Liver (tissue), 3 donors: ENCODE measurements around the gene PTER.

Experiments
- CTCF ChIP-seq: fragments of 150-350 bp; IDR thresholded peaks from 2 replicates; pipeline ENCODE4 v1.5.1; 2017; ENCODE audit warnings: improper control_type of control experiment, low read depth, low read length; ENCODE audit not compliant: missing input control
- EGR1 ChIP-seq, 2 donors: IDR thresholded peaks; 2 replicates each; pipeline ENCODE4 v1.6.1; 2016 to 2018; ENCODE audit warnings: antibody characterized with exemption in 2 of 2, low read depth in 2 of 2
- GABPA ChIP-seq, 2 donors: IDR thresholded peaks in 1 of 2; conservative IDR thresholded peaks in 1 of 2; 2 replicates each; pipeline ENCODE4 v1.6.1; 2016; ENCODE audit warnings: antibody characterized with exemption in 2 of 2, mild to moderate bottlenecking in 1 of 2, moderate library complexity in 1 of 2
- JUND ChIP-seq, 2 donors: IDR thresholded peaks; 2 replicates each; pipeline ENCODE4 v1.6.1; 2016; ENCODE audit warnings: antibody characterized with exemption in 2 of 2
- NR2F2 ChIP-seq: IDR thresholded peaks from 2 replicates; pipeline ENCODE4 v1.6.1; 2016; ENCODE audit warnings: antibody characterized with exemption
- RAD21 ChIP-seq, 2 donors: IDR thresholded peaks; 2 replicates each; pipeline ENCODE4 v1.6.1; 2016; ENCODE audit warnings: antibody characterized with exemption in 2 of 2, mild to moderate bottlenecking in 2 of 2
- RXRA ChIP-seq, 2 donors: IDR thresholded peaks; 2 replicates each; pipeline ENCODE4 v1.6.1; 2017 to 2018; ENCODE audit warnings: antibody characterized with exemption in 2 of 2, mild to moderate bottlenecking in 1 of 2
- YY1 ChIP-seq: IDR thresholded peaks from 2 replicates; pipeline ENCODE4 v1.6.1; 2016; ENCODE audit warnings: antibody characterized with exemption, mild to moderate bottlenecking
- ZBTB33 ChIP-seq: IDR thresholded peaks from 2 replicates; pipeline ENCODE4 v1.6.1; 2016; ENCODE audit warnings: antibody characterized with exemption
- TF ChIP-seq, protein P1 (sequence below): IDR thresholded peaks from 2 replicates; pipeline ENCODE4 v1.6.1; 2016; ENCODE audit warnings: antibody characterized with exemption
- TF ChIP-seq, protein P2 (sequence below): IDR thresholded peaks from 2 replicates; pipeline ENCODE4 v1.6.1; 2016; ENCODE audit warnings: antibody characterized with exemption, mild to moderate bottlenecking
- donor health status: healthy.
- donor health status: healthy.

GRCh38 chr10:16472828-16473227, 36.0 kb downstream of the PTER start:
- TF ChIP-seq CTCF: no peak
- TF ChIP-seq YY1: no peak
- TF ChIP-seq, protein P1, sequence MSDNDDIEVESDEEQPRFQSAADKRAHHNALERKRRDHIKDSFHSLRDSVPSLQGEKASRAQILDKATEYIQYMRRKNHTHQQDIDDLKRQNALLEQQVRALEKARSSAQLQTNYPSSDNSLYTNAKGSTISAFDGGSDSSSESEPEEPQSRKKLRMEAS: no peak
- TF ChIP-seq EGR1 (IDR thresholded peaks at IDR 0.05; ENCODE audit: low read depth in 2 of 2): no peak
- TF ChIP-seq, protein P2, sequence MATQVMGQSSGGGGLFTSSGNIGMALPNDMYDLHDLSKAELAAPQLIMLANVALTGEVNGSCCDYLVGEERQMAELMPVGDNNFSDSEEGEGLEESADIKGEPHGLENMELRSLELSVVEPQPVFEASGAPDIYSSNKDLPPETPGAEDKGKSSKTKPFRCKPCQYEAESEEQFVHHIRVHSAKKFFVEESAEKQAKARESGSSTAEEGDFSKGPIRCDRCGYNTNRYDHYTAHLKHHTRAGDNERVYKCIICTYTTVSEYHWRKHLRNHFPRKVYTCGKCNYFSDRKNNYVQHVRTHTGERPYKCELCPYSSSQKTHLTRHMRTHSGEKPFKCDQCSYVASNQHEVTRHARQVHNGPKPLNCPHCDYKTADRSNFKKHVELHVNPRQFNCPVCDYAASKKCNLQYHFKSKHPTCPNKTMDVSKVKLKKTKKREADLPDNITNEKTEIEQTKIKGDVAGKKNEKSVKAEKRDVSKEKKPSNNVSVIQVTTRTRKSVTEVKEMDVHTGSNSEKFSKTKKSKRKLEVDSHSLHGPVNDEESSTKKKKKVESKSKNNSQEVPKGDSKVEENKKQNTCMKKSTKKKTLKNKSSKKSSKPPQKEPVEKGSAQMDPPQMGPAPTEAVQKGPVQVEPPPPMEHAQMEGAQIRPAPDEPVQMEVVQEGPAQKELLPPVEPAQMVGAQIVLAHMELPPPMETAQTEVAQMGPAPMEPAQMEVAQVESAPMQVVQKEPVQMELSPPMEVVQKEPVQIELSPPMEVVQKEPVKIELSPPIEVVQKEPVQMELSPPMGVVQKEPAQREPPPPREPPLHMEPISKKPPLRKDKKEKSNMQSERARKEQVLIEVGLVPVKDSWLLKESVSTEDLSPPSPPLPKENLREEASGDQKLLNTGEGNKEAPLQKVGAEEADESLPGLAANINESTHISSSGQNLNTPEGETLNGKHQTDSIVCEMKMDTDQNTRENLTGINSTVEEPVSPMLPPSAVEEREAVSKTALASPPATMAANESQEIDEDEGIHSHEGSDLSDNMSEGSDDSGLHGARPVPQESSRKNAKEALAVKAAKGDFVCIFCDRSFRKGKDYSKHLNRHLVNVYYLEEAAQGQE: no peak
- no peak for TF ChIP-seq GABPA (IDR thresholded peaks at IDR 0.05 in 1 of 2, conservative IDR thresholded peaks at IDR 0.05 in 1 of 2)
- TF ChIP-seq ZBTB33: no peak
- TF ChIP-seq RXRA (IDR thresholded peaks at IDR 0.05): no peak
- no peak for TF ChIP-seq RAD21 (IDR thresholded peaks at IDR 0.05)
- TF ChIP-seq JUND (IDR thresholded peaks at IDR 0.05): no peak
- no peak for TF ChIP-seq NR2F2
